Activated CD4-positive, CD25-positive, alpha-beta regulatory T cell (primary cell): Measurements from ENCODE around the gene TNFAIP8L3.

Experiments
- DNase-seq, 4 experiments: peaks; one replicate each; lab custom pipeline; 2025; lab: John Stamatoyannopoulos, UW

TNFAIP8L3 gene

GRCh38 chr15:51114437-51115119 lies 19.9 kb upstream of the TNFAIP8L3 start:
- no peak for DNase-seq

DNA sequence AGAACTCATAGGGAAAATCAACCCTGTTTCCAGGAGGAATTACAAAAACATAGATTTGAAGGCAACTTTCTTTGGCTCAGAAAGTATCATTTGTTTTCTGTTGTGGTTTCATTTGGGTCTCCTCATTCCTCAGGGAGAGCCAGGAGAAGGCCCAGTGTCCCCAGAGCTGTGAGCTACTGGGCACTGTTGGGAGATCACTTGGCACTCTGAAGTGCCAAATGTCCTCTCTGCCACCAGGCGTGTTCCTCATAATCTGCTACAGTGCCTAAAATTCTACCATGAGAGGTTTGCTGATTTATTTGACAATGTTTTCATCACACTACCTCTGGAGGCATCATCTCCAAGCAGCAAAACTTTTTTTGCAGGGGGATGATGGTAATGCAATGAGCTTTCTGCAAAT lies 17.4 kb upstream of the TNFAIP8L3 start:
- no peak for DNase-seq

- DNase-seq, result no peak
Observed at GRCh38 chr15:51111061-51111460, 16.4 kb upstream of the TNFAIP8L3 start.

DNA sequence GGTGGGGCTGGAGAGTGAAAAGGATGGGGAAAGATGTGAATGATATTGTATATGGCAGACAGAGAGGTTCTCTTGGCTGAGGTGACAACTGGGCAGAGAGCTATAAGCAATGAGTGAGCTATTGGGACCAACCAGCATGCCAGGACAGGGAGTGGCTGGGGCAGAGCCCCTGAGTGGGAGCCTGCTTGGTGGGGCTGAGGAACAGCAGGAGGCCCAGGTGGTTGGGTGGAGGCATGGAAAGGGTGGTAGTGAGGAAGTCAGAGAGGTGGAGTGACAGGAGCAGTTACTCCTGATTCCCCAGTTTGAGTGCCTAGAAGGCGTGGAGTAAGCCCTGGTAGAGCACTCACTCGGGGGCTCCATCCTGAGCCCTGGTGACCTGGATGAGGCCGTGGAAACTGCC lies 15.5 kb upstream of the TNFAIP8L3 start:
- no peak for DNase-seq

- DNase-seq, result no peak
Observed at GRCh38 chr15:51108933-51109550, 14.3 kb upstream of the TNFAIP8L3 start.

GRCh38 chr15:51107612-51108011 lies 12.9 kb upstream of the TNFAIP8L3 start:
- no peak for DNase-seq

- DNase-seq, result no peak
Observed at GRCh38 chr15:51106481-51106880, 11.8 kb upstream of the TNFAIP8L3 start.

- no peak for DNase-seq
Observed at GRCh38 chr15:51105430-51106016, 10.8 kb upstream of the TNFAIP8L3 start.

DNA sequence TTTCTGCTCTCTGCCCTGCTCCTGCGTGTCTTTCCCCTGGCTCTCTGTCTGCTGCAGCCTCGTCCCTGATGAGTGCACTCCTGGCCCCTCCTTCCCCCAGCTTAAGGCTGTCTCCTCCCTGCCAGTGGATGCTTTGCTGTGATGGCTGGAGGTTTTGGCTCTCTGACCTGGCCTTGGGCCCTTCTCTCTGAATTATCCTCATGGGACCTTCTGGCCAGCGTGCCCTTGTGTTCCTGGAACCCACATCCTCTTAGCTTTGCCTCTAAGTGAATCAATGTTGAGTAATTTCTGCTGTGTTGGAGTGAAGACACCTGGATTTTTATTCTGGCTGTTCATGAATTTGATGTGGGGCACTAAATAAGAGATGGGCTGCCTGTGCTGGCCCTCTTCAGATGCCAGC lies 9.8 kb upstream of the TNFAIP8L3 start:
- DNase-seq, result no peak

DNA sequence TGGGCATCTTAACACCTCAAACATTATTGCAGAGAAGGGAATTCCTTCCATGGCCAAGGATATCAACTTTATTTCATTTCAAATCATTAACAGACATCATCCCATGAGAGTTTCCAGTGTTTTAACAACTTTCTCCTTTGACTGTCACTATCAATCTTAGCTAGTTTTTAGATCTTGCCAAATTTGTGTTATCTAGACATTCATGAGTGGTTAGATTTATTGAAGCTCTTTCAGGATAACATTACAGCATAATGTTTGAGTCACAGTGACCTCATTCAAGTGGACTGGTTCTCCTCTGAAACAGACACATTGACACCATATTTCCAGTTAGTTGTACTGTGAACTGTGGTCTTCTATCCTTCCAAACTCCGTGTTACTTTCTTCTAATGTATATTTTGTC lies 8.6 kb upstream of the TNFAIP8L3 start:
- no peak for DNase-seq

- no peak for DNase-seq
Observed at GRCh38 chr15:51100785-51101489, 6.2 kb upstream of the TNFAIP8L3 start.

DNA sequence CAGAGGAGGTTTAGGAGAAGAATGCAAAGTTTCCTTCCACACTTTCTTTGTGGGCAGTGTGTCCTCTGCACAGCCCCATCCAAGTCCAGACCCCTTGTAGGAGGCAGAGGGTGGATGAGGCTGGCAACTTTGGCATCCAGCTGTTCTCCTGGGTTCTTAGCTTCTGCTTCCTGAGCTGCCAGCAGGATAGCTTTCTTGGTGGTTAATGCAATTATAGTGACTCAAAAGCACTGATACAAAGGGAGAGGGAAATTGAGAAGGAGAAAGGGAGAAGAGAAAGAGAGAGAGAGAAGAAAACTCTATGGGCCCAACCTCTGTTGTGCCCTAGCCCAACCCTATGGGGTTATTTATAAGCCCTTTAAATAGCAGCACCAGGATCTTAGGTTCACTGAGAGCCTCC lies 4.5 kb upstream of the TNFAIP8L3 start:
- no peak for DNase-seq

GRCh38 chr15:51098331-51098619 lies 3.6 kb upstream of the TNFAIP8L3 start:
- no peak for DNase-seq

DNA sequence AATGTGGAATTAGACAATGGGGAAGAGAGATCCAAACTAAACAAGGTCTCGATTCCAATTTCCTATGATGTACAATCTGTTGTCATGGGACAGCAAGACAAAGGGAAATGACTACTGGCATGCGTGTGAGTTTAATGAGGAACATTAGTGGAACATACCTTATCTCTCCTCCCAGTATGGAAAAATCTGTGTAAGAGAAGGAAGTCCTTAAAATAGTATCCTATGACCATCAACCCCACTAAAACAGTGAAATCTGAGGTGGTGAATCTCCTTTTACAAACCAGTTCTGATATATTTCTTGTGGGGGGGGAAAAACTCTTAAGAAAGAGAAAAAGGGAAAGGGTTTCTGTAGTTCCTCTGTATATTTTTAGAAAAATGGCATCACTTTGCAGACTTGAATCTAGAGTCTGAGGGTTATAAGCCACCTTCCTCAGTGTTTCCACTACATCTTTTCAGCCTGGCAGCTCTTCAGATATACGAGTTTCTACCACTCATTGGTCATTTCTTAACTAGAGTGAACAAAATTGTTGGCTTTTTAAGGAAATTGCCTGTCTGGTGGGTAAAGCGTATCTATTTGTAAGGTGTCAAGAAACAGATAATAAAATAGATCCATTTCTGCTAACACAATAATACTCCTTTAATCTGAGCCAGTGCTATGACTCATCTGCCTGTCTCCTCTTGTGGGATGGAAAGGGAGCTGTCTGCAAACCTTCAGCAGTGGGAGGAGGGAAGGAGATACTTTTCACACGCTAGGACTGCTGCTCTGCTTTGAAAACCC lies 3.0 kb upstream of the TNFAIP8L3 start:
- DNase-seq, result no peak

GRCh38 chr15:51096976-51097375 lies 2.3 kb upstream of the TNFAIP8L3 start:
- DNase-seq, result no peak

GRCh38 chr15:51095681-51096331 lies 1.1 kb upstream of the TNFAIP8L3 start:
- DNase-seq, result no peak

DNA sequence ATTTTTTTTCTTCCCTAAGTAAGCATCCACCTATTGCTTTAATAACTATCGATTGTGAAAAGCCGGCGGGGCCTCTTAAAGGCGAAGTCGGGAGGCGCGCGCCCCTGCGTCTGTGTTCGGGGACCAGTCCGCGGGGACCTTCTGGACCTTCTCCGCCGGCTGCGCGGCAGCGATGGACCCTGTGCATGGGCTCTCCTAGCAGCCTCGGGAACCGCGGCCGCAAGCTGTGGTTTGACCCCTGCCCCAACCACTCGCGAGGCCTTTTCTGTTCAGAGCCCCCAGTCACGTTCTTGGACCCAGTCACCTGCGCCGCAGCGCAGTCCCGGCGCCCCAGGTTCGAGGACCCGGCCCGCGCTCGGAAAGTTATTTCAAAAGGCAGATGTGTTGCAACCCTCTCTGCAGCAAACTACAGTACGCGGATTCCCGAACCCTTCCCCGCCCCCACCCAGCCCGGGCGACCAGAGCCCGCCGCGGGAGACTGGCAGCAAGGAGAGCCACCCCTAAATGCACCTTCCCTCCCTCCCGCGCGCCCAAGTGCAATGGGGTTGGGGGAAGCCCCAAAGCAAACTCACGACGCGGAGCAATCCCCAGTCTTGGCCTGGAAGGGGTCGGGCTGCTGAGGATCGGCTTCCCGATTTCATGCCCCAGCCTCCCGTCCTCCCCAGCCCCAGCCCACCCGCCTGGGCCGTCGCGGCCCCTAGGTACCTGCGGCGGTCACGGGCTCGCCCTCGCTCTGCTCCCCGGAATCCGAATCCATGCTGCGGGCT lies 684 bp downstream of the TNFAIP8L3 start:
- DNase-seq, result no peak

GRCh38 chr15:51093488-51093838 lies 1.2 kb downstream of the TNFAIP8L3 start:
- DNase-seq, result no peak

DNA sequence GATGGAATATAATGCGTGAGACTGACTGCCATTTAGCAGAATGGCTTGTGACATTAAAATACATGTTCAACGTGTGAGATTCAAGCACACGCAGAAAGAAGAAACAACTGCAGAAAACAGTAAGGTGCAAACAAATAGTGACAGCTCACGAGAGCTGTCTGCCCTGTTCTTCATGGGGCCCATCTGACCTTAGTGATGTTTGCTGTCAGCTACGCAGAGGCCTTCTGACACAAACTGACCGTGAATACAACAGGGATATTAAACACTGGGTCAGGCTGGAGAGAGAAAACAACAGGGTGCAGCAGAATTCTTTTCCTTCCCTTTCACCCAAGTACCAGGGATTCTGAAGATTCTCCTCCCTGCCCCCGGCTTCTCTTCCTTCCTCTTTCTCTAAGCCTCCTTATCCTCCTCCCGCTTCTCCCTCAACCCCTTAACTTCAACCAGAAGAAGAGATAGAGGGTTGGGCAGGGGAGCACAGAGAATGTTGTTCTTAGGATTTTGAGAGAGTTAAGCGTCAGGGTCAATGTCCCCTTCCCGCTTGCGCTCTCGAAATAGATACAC lies 2.1 kb downstream of the TNFAIP8L3 start:
- DNase-seq, result no peak

GRCh38 chr15:51090753-51091152 lies 4.0 kb downstream of the TNFAIP8L3 start:
- no peak for DNase-seq
